HepG2 (cell line): ENCODE data around the gene ZBTB7A. TPM values are rescaled to one million over a fixed set of nuclear protein-coding genes. Genes with fewer than 3 reads are reported as not detected.
A peak's percentile ranks its signal among the peaks of the same experiment; 100 is the strongest.

Experiments used
- FOXK1 ChIP-seq: sonication (generic); formaldehyde crosslinking; IDR thresholded peaks from 2 replicates; pipeline ENCODE4 v1.4.0; 2020; ENCODE audit warnings: low read depth, missing genetic modification reagents, borderline replicate concordance
- MED1 ChIP-seq: sonication (generic); formaldehyde crosslinking; IDR thresholded peaks from 2 replicates; pipeline ENCODE4 v1.4.0; 2020; ENCODE audit warnings: missing genetic modification reagents
- NFKBIZ ChIP-seq: IDR thresholded peaks from 2 replicates; pipeline ENCODE4 v1.6.1; 2018; ENCODE audit warnings: missing genetic modification reagents, missing compliant biosample characterization
- NRL ChIP-seq: sonication (generic); formaldehyde crosslinking; IDR thresholded peaks from 2 replicates; pipeline ENCODE4 v1.5.0; 2020; ENCODE audit warnings: missing genetic modification reagents, mild to moderate bottlenecking, moderate library complexity, borderline replicate concordance
- RBM39 ChIP-seq: fragments of 200-400 bp; formaldehyde crosslinking; IDR thresholded peaks from one replicate; pipeline ENCODE4 v1.6.1; 2018; ENCODE audit warnings: antibody characterized with exemption, mild to moderate bottlenecking, low read depth, low read length; ENCODE audit not compliant: poor library complexity, severe bottlenecking
- RFXAP ChIP-seq: sonication (generic); formaldehyde crosslinking; IDR thresholded peaks from 2 replicates; pipeline ENCODE4 v1.4.0; 2020; ENCODE audit warnings: missing genetic modification reagents, borderline replicate concordance
- TCF12 ChIP-seq, 2 experiments: fragments of 450-650 bp in 1 of 2; sonication (generic) in 1 of 2; formaldehyde crosslinking in 1 of 2; IDR thresholded peaks; 2 replicates each; pipeline versions ENCODE4 v1.6.1 to v1.8.0; 2017 to 2022; ENCODE audit warnings: antibody characterized with exemption in 1 of 2, mild to moderate bottlenecking in 1 of 2, missing genetic modification reagents in 1 of 2, moderate library complexity in 1 of 2
- TOE1 ChIP-seq: sonication (generic); formaldehyde crosslinking; IDR thresholded peaks from 2 replicates; pipeline ENCODE4 v1.4.0; 2020; ENCODE audit warnings: mild to moderate bottlenecking, missing genetic modification reagents
- ZNF12 ChIP-seq: sonication (generic); formaldehyde crosslinking; IDR thresholded peaks from 2 replicates; pipeline ENCODE4 v1.5.0; 2020; ENCODE audit warnings: missing genetic modification reagents
- ZNF256 ChIP-seq: sonication (generic); formaldehyde crosslinking; conservative IDR thresholded peaks from 2 replicates; pipeline ENCODE4 v1.4.0; 2020; ENCODE audit warnings: missing genetic modification reagents
- ZNF263 ChIP-seq: sonication (generic); formaldehyde crosslinking; IDR thresholded peaks from 2 replicates; pipeline ENCODE4 v1.4.0; 2020; ENCODE audit warnings: missing genetic modification reagents
- ZNF557 ChIP-seq: sonication (generic); formaldehyde crosslinking; IDR thresholded peaks from 2 replicates; pipeline ENCODE4 v1.4.0; 2020; ENCODE audit warnings: missing genetic modification reagents
- ZNF709 ChIP-seq: sonication (generic); formaldehyde crosslinking; IDR thresholded peaks from 2 replicates; pipeline ENCODE4 v1.5.0; 2020; ENCODE audit warnings: mild to moderate bottlenecking, missing genetic modification reagents
- ZNF747 ChIP-seq: sonication (generic); formaldehyde crosslinking; IDR thresholded peaks from 2 replicates; pipeline ENCODE4 v1.8.1; 2023; ENCODE audit warnings: missing genetic modification reagents, mild to moderate bottlenecking, borderline replicate concordance
- ZNF839 ChIP-seq: sonication (generic); formaldehyde crosslinking; IDR thresholded peaks from 2 replicates; pipeline ENCODE4 v1.4.0; 2020; ENCODE audit warnings: missing genetic modification reagents, mild to moderate bottlenecking, borderline replicate concordance
- polyA plus RNA-seq, 8 experiments: library from polyadenylated mRNA; depleted of rRNA in 3 of 8; stranded (reverse) in 7 of 8; unstranded in 1 of 8; fragments of >200 nt; fragmentation: Illumina TruSeq in 4 of 8; extraction: Trizol in 4 of 8; gene quantifications; 2 replicates each; pipeline versions ENCODE4 v1.2.1 to v1.2.3, GENCODE V29; 2011 to 2016; ENCODE audit warnings: low read depth in 4 of 8, missing spikeins in 1 of 8, mixed read lengths in 1 of 8; ENCODE audit not compliant: insufficient read depth in 1 of 8
- total RNA-seq, 5 experiments: library from RNA; depleted of rRNA; stranded (reverse); fragments of >200 nt; fragmentation: Illumina TruSeq; extraction: Trizol; gene quantifications; 2 replicates each; pipeline ENCODE4 v1.2.3, GENCODE V29; 2016; ENCODE audit warnings: low read depth in 1 of 5
- TF ChIP-seq, protein P1 (sequence below): sonication (generic); formaldehyde crosslinking; IDR thresholded peaks from 2 replicates; pipeline ENCODE4 v1.4.0; 2020; ENCODE audit warnings: mild to moderate bottlenecking, missing genetic modification reagents
- TF ChIP-seq, protein P2 (sequence below): sonication (generic); formaldehyde crosslinking; IDR thresholded peaks from 2 replicates; pipeline ENCODE4 v1.5.1; 2020; ENCODE audit warnings: mild to moderate bottlenecking, moderate library complexity, missing genetic modification reagents
- TF ChIP-seq, protein P3 (sequence below): sonication (generic); formaldehyde crosslinking; IDR thresholded peaks from 2 replicates; pipeline ENCODE4 v1.5.1; 2020; ENCODE audit warnings: mild to moderate bottlenecking, missing genetic modification reagents

Gene ZBTB7A
- total and polyA plus RNA-seq, 2 of the 13 experiments (the other 11 are each of a cell fraction or from before 2014, with no cell fraction given) = 3.6 to 4.0 TPM

DNA sequence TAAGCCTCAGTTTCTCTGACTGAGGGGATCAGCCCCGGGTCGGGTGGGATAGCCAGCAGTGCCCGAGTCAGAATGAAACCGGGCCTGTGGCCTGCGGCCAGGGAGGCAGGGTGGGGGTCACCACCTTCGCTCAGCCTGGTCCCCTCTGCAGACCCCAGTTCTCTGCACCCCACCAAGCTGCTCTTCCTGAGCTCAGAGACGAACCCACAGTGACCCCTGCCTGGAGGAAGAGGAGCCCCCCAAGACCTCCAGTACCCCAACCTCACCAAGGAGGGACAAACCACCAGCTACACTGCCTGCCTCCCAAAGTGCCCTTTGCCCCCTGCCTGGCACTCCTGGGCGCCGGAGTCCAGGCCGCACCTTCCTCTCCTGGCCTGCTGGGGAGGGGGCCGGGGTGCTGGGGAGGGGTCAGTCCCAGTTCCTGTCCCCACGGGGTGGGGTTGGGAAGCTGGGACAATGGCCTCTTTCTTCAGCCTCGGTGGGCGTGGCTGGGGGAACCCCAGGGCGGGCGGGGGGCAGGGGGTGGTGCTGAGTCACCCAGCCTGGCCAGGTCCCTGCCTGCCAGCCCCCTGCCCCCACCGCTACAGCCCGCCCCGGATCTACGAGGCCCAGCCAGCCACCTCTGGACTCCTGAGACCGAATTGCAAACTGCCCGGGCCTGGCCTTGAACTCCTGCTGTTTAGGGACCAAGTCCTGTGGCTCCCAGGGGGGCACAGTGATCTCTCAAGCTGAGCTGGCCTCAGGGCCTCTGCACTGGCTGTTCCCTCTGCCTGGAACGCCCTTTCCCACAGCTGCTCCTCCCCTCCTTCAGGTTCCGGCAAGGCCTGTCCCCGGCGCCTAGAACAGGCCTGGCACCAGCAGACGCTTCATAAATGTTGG lies 14.3 kb downstream of the ZBTB7A start (continued):
- TF ChIP-seq FOXK1 (peak; percentile 74; the same call in 1 of the 2 replicates), RFXAP (CRISPR knock-in tag) (peak; percentile 71), RBM39 (no peak), ZNF747 (no peak), ZNF12 (CRISPR knock-in tag) (no peak), ZNF557 (CRISPR knock-in tag) (no peak; the same call in 1 of the 2 replicates), TCF12 (IDR thresholded peaks at IDR 0.05) (no peak), TCF12 (CRISPR knock-in tag; IDR thresholded peaks at IDR 0.05) (peak; percentile 26; the same call in 1 of the 2 replicates), TOE1 (CRISPR knock-in tag) (0 out of 2 replicates have a peak, but pooled peaks have one; percentile 49), ZNF263 (CRISPR knock-in tag) (peak; percentile 71), NFKBIZ (0 out of 2 replicates have a peak, but pooled peaks have one; percentile 64), NRL (CRISPR knock-in tag) (peak; percentile 22; the same call in 1 of the 2 replicates), ZNF256 (CRISPR knock-in tag) (peak; percentile 64; the same call in 1 of the 2 replicates), ZNF839 (CRISPR knock-in tag) (peak; percentile 75; the same call in 1 of the 2 replicates), ZNF709 (CRISPR knock-in tag) (0 out of 2 replicates have a peak, but pooled peaks have one; percentile 67), MED1 (CRISPR knock-in tag) (peak; percentile 94)
- TF ChIP-seq, protein P1, sequence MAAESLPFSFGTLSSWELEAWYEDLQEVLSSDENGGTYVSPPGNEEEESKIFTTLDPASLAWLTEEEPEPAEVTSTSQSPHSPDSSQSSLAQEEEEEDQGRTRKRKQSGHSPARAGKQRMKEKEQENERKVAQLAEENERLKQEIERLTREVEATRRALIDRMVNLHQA = no peak
- TF ChIP-seq, protein P2, sequence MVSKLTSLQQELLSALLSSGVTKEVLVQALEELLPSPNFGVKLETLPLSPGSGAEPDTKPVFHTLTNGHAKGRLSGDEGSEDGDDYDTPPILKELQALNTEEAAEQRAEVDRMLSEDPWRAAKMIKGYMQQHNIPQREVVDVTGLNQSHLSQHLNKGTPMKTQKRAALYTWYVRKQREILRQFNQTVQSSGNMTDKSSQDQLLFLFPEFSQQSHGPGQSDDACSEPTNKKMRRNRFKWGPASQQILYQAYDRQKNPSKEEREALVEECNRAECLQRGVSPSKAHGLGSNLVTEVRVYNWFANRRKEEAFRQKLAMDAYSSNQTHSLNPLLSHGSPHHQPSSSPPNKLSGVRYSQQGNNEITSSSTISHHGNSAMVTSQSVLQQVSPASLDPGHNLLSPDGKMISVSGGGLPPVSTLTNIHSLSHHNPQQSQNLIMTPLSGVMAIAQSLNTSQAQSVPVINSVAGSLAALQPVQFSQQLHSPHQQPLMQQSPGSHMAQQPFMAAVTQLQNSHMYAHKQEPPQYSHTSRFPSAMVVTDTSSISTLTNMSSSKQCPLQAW (CRISPR knock-in tag) = peak; percentile 58
- TF ChIP-seq, protein P3, sequence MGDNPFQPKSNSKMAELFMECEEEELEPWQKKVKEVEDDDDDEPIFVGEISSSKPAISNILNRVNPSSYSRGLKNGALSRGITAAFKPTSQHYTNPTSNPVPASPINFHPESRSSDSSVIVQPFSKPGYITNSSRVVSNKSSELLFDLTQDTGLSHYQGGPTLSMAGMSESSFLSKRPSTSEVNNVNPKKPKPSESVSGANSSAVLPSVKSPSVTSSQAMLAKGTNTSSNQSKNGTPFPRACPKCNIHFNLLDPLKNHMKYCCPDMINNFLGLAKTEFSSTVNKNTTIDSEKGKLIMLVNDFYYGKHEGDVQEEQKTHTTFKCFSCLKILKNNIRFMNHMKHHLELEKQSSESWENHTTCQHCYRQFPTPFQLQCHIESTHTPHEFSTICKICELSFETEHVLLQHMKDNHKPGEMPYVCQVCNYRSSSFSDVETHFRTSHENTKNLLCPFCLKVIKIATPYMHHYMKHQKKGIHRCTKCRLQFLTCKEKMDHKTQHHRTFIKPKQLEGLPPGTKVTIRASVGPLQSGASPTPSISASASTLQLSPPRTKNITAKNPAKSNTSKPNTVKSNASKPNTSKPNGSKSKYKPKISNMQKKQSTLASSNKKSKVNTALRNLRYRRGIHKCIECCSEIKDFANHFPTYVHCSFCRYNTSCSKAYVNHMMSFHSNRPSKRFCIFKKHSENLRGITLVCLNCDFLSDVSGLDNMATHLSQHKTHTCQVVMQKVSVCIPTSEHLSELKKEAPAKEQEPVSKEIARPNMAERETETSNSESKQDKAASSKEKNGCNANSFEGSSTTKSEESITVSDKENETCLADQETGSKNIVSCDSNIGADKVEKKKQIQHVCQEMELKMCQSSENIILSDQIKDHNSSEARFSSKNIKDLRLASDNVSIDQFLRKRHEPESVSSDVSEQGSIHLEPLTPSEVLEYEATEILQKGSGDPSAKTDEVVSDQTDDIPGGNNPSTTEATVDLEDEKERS = peak; percentile 98; the same call in 1 of the 2 replicates
